ENCODE measurements around the gene SPATA13.

GRCh38 chr13:24203811-24204210 lies 43.3 kb downstream of the SPATA13 start:
- TF ChIP-seq CTCF (IDR thresholded peaks at IDR 0.05; ENCODE audit: low read depth, low read length) (no peak), EZH2phosphoT487 (IDR thresholded peaks at IDR 0.05; ENCODE audit: low read depth) (no peak)

All from OCI-LY3 (cell line).